Stimulated activated CD8-positive, alpha-beta memory T cell treated with anti-CD3 and anti-CD28 coated beads, Interleukin-4, amount 100 ng/mL, for 1 hour (primary cell): ENCODE data around the gene KLHDC3.
"Not testable (repeated sequence)": the region's sequence is repeated elsewhere in the genome, so short reads cannot be mapped to it uniquely, and the experiment has no call there.

Experiments
- DNase-seq, 2 donors: peaks; one replicate each; pipeline ENCODE4 v3.0.0-alpha.2; 2020; ENCODE audit warnings: low read depth in 2 of 2, low spot score in 1 of 2

KLHDC3 gene

DNA sequence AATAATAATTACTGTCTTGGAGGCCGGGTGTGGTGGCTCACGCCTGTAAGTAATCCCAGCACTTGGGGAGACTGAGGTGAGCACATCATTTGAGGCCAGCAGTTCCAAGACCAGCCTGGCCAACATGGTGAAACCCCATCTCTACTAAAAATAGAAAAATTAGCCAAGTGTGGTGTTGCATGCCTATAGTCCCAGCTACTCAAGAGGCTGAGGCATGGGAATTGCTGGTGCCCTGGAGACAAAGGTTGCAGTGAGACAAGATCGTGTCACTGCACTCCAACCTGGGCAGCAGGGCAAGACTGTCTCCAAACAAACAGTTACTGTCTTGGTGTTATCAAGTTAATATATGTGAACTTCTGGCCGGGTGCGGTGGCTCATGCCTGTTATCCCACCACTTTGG, 12.3 kb downstream of the KLHDC3 start:
- no peak for DNase-seq

DNA sequence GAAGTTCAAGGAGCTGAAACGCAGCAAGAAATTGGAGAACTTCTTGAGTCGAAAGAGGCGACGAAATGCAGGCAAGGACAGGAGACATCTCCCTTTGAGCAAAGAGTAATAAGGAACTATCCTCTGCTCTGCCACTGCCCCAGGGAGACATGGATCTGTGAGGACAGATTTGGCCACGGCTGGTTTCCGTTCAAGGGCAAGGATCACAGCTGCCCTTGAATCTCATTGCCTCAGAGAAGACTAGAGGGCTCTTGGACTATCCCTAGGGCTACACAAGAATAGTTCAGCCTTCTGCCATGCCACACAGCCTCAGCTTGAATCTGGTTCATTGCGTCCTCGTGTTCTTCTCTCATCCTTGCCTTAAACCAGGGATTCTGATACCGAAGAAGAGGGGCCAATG, 15.1 kb downstream of the KLHDC3 start:
- DNase-seq, result no peak

DNA sequence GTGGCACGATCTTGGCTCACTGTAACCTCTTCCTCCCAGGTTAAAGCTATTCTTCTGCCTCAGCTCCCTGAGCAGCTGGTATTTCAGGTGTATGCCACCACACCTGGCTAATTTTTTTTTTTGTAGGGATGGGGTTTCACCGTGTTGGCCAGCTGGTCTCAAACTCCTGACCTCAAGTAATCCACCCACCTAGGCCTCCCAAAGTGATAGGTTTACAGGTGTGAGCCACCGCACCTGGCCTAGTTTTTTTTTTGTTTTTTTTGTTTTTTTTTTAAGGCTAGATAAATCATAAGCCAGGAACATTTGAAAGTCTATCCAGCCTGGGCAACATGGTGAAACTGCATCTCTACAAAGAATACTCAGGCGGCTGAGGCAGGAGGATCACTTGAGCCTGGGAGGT, 18.3 kb downstream of the KLHDC3 start:
- no peak for DNase-seq

DNA sequence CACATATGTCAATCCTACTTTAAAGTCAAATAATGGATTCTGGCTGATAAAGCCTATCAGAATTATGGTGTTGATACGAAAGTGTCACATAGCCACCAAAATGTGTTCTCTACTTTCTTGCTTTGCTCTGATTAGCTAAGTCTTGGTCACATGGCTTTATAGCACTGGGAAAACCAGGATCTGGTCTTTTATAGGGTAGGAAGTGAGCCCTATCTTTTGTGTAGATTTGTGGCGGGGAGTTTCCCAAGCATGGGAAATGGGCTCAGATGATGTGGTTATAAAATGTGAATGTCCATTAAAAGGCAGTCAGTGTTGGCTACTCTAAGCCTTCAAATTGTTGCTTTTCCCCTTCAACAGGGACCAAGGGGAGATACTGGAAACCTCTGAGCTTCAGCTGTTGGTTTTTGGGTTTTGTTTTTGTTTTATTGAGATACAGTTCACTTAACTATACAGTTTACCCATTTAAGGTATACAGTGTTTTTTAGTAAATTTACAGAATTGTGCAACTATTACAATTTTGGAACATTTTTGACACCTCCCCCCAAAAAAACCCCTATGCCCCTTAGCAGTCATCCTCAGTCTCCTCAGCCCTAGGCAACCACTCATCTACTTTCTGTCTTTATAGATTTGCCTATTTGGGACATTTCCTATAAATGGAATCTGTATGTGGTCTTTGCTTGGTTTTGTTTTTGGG, 19.6 kb downstream of the KLHDC3 start:
- no peak for DNase-seq

DNA sequence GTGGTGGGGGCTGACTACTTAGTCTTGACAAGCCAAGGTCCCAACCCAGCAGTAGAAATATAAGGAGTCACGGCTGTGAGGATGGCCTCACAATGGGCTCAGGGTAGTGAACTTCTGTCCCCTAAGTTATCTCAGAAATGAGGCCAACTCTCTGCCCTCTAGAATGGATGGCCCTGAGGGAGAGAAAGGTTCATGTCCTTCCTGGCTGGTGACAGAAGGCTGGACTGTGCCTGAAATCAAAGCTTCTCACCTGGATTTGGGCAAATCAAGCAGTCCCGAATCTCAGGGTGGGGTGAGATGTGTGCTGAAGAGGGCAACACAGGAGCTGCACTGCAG, 20.1 kb downstream of the KLHDC3 start:
- DNase-seq, result no peak

DNA sequence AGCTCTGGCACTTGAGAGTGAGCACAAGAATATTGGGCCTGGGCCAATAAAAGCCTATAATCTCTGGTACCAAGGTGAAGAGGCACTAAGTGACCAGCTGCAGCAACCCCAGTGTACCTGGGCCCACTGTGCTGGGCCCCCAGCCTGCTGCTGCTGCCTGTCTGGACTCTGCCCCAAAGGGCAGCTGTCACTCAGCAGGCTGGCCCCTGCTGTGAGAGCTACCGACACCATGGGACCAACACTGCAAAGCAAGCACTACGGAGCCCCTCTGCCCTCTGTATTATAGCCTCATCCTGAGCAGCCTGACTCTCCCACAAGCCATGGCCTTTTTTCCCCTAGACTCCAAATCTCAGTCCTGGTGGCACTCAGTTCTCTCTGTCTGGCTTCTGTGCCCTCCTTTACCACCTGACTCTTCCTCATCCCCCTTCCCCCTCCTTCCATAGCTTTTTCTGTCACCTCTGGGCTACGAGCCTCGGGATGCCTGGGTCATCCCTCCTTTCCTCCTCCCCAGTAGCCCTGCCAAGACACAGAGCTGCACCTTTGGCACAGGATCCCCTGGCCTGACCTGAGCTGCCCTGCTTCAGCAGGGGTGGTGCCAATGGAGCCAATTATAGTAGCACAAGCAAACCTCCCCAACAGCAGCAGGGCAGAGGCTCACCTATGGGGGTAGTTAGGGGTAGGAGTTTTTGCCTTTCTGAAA, 21.6 kb downstream of the KLHDC3 start:
- no peak for DNase-seq

DNA sequence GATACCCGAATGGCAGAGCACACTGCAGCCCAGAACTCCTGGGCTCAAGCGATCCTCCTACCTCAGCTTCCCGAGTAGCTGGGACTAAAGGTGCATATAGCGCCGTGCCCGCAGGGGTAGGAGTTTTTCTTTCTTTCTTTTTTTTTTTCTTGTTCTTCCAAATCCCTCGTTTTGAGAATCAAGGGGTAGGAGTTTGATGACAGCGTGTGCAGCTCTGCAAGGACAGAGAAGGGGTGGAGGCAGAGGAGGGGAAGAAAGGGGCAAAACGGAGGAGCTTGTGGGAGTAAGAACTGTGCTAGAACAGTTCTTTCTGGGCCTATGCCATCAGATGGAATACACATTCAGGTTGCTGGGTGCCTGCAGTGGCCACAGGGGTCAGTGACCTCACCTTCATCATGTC, 22.7 kb downstream of the KLHDC3 start:
- DNase-seq, result no peak

GRCh38 chr6:43037197-43037596, 23.1 kb downstream of the KLHDC3 start:
- DNase-seq, result no peak

- DNase-seq, result no peak
Measured at GRCh38 chr6:43037706-43038105, 23.7 kb downstream of the KLHDC3 start.

DNA sequence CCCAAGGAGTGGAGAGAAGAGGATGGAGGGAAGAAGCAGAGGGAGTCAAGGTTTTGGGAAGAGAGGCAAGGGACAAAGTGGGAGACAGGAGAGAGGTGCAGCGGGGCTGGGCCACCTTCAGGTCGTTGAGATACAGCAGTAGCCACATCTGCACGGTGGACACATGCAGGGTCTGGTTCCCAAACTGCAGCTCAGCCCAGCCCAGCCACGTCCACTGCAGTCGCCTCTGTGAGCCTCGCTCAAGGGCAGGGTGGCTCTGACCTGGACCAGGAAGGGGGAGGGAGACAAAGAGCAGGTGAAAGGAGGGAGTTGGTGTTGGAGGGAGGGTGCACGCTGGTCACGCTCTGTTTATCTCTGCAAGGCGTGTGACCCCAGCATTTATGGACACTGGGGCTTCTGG, 24.7 kb downstream of the KLHDC3 start:
- no peak for DNase-seq

- no peak for DNase-seq
Measured at GRCh38 chr6:43040542-43041257, 26.7 kb downstream of the KLHDC3 start.

DNA sequence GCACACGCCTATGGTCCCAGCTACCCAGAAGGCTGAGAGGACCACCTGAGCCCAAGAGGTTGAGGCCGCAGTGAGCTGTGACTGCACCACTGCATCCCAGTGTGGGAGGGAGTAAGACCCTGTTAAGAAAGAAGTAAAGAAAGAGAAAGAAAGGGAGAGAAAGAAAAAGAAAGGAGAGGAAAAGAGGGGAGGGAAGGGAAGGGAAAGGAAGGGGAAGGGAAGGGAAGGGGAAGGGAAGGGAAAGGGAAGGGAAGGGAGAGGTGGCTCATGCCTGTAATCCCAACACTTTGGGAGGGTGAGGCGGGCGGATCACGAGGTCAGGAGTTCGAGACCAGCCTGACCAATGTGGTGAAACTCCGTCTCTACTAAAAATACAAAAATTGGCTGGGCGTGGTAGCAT, 27.4 kb downstream of the KLHDC3 start:
- not testable (repeated sequence) for DNase-seq

GRCh38 chr6:43043310-43043709, 29.3 kb downstream of the KLHDC3 start:
- no peak for DNase-seq

DNA sequence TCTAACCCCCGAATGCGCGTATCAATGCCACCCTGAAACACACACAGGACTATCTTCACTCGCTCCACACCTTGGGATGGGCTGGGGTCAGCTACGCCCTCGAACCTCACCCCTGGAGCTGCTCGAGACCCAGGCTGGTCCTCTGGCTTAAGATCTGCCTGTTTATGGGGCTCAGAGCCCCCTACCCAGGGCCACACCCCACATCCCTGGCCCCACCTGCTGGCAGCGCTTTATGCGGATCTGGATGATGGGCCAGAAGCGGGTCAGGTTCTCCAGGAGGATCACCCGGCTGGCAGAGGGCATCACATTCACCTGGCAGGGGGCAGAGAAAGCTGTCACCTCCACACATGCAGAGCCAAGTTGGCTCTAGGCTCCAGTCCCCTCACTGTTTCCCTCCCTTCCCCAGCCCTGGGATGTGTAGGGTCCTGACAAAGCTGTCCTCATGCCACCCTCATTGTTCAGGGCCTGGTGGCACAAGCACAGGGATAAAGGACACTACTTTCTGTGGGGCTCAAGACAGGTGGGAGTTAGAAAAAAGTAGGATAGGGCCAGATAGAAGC, 31.4 kb downstream of the KLHDC3 start:
- DNase-seq, result no peak

GRCh38 chr6:43047998-43048397, 33.9 kb downstream of the KLHDC3 start:
- no peak for DNase-seq

- no peak for DNase-seq
Measured at GRCh38 chr6:43050981-43051380, 36.9 kb downstream of the KLHDC3 start.

DNA sequence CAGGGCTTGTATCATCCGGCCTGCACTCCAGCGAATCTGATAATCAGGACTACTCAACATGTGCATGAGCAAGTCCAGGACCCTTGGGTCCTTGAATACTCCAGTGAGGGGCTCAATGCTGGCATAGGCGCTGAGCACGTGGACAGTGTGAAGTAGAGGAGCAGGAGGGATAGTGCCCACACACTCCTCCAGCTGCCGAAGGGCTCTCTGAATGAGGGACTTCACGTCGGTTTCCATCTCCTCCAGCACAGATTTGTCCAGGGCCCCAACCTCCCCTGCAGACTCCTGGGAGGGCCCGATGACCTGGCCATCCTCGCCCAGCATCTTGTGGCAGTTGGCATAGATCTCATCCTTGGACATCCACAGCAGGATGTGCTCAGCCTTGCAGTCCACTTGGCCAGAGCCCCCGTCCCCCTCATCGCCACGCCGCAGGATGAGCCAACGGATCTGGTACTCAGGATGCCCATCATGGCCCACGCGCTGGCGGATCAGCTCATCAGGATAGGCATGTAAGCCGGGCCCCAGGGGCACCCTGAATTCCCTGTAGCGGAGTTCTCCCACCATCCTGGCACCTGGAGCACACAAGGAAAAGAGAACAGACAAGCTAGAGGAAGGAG, 38.3 kb downstream of the KLHDC3 start:
- no peak for DNase-seq

DNA sequence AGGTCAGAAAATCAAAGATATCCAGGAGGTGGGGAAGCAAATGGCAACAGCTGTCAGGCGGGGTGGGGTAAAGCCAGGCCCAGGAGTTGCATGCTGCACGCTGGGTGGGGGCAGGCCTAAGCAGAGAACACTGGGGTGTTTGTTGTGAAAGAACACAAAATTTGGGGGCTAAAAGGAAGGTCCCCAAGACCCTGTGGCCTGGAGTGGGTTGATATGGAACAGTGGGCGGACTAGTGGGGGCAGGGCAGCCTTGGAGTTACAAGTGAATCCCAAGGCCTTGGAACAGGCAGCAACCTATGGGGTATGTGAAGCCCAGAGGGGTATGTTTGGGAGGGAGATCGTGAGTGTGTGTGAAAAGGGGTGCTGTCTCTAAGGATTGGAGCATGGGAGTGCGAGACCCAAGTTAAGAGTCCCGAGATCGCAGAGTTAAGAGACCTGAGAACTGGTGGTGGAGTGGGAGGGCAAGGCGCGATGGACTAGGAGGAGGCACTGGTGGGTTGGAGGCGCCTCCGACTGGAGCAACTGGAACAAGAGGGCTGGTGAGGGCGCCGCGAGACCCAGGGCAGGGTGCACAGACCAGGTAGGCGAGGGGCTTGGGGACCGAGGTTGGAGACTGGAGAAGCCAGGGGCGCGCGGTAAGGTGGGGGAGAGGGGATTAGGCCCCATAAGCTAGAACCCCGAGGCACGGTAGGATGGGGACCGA, 38.9 kb downstream of the KLHDC3 start:
- no peak for DNase-seq

GRCh38 chr6:43053545-43054205, 39.6 kb downstream of the KLHDC3 start, which contains the start of gene CUL7:
Gene CUL7 (minus strand): TSS chr6:43053851. CDS start chr6:43052788, 1,063 bp downstream.
- DNase-seq, result peak; percentile 61 to 77

DNA sequence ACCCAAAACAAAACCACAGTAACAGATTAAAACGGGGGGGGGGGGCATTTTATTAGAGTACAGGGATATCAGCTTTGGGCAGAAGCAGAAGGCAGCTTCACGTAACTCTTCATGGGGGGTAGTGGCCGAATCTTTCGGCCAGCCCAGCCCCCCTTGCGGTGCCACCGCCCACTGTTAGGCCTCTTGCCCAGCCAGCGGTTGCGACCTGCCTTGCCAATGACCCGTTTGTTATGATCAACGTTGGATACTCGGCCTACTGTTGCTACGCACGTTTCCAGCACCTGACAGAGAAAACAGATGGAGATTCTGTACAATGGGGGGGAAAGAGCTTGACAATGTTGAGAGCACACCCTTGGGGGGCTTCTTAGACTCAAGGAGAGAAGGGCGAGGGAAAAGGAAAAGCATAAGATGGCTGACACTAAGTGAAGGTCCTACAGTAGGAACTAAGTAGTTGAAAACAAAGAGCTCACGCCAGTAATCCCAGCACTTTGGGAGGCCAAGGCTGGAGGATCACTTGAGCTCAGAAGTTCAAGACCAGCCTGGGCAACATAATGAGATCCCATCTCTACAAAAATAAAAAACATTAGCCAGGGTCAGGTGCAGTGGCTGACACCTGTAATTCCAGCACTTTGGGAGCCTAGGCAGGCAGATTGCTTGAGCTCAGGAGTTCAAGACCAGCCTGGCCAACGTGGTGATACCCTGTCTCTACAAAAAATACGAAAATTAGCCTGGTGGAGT, 40.3 kb downstream of the KLHDC3 start:
- no peak for DNase-seq
